Cardiac fibroblast (primary cell): ENCODE measurements around the gene WARS2.

Experiments
- DNase-seq, 2 donors: peaks; one replicate each; pipeline versions ENCODE4 v3.0.0 to v3.0.0-alpha.2; 2010; ENCODE audit warnings: low read depth in 2 of 2
- H3K4me3 ChIP-seq, 2 donors: replicated peaks in 1 of 2; 1 replicate in 1 of 2; 2 replicates in 1 of 2; pipeline ENCODE4 v1.5.1; 2011; ENCODE audit warnings: low read depth in 2 of 2, low read length in 2 of 2, mild to moderate bottlenecking in 2 of 2, moderate library complexity in 1 of 2
- TF ChIP-seq, protein P1 (sequence below): IDR thresholded peaks from one replicate; pipeline ENCODE4 v1.5.1; 2011; ENCODE audit warnings: low read depth, mild to moderate bottlenecking, low read length, inconsistent platforms

The WARS2 gene

GRCh38 chr1:119140177-119141019 is at the start of gene WARS2:
Gene WARS2, minus strand, starts transcription at chr1:119140653. Its CDS starts 9 bp downstream, at chr1:119140644.
- DNase-seq = peak; percentile 98 to 99
- TF ChIP-seq, protein P1, sequence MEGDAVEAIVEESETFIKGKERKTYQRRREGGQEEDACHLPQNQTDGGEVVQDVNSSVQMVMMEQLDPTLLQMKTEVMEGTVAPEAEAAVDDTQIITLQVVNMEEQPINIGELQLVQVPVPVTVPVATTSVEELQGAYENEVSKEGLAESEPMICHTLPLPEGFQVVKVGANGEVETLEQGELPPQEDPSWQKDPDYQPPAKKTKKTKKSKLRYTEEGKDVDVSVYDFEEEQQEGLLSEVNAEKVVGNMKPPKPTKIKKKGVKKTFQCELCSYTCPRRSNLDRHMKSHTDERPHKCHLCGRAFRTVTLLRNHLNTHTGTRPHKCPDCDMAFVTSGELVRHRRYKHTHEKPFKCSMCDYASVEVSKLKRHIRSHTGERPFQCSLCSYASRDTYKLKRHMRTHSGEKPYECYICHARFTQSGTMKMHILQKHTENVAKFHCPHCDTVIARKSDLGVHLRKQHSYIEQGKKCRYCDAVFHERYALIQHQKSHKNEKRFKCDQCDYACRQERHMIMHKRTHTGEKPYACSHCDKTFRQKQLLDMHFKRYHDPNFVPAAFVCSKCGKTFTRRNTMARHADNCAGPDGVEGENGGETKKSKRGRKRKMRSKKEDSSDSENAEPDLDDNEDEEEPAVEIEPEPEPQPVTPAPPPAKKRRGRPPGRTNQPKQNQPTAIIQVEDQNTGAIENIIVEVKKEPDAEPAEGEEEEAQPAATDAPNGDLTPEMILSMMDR = no peak
- H3K4me3 ChIP-seq = peak within 1 kb of the TSS; percentile 71 to 73

DNA sequence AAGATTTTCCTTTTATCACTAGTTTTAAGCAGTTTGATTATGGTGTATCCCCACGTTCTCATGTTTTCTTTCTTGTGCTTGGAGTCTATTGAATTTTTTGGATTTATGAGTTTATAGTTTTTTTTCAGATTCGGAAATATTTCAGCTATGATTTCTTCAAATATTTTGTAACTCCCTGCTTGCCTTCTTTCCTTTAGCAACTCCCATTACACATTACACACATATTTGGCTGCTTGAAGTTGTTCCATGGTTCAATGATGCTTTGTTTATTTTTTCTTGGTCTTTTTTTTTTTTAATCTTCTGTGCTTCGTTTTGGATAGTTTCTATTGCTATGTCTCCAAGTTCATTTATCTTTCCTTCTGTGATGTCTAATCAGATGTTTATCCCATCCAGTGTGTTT is 48.5 kb upstream of the WARS2 start:
- TF ChIP-seq, protein P1 = no peak
- peak; percentile 41 to 53 for DNase-seq
- no peak overlapping the region for H3K4me3 ChIP-seq

DNA sequence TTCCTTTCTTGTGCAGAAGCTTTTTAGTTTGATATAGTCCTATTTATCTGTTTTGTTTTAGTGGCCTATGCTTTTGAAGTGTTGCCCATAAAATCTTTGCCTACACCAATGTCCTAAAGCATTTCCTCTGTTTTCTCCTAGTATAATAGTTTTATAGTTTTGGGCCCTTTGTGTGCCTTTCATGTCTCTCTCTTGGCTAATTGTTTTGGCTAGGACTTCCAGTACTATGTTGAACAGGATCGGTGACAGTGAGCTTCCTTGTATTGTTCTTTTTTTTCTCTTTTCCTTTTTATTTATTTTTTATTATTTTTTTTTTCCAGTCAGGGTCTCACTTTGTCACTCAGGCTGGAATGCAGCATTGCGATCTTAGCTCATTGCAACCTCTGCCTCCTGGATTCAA is 47.0 kb upstream of the WARS2 start:
- peak in 1 of 2 donors; percentile 4 for DNase-seq
- no peak overlapping the region for H3K4me3 ChIP-seq
- TF ChIP-seq, protein P1 = no peak

- H3K4me3 ChIP-seq = no peak overlapping the region
- TF ChIP-seq, protein P1 = no peak
- DNase-seq = peak in 1 of 2 donors; percentile 8
Observed at GRCh38 chr1:119186471-119186870, 46.0 kb upstream of the WARS2 start.

DNA sequence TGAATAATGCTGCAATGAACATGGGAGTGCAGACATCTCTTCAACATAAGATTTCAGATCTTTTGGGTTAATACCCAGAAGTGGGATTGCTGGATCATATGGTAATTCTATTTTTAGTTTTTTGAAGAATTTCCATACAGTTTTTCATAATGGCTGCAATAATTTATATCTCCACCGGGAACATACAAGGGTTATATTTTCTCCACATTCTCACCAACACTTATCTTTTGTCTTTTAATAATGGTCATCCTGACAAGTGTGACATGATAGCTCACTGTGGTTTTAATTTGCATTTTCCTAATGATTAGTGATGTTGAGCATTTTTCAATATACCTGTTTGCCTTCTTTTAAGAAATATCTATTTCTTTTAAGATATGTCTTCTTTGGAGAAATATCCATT is 44.5 kb upstream of the WARS2 start:
- TF ChIP-seq, protein P1 = no peak
- H3K4me3 ChIP-seq = no peak overlapping the region
- no peak for DNase-seq

- no peak for DNase-seq
Observed at GRCh38 chr1:119181218-119181617, 40.8 kb upstream of the WARS2 start.

More at GRCh38 chr1:119181218-119181617, 40.8 kb upstream of the WARS2 start:
- no peak overlapping the region for H3K4me3 ChIP-seq
- TF ChIP-seq, protein P1 = no peak
